Ureter (tissue), 1 donor: ENCODE data around the gene KIF9. TPM values are rescaled to one million over a fixed set of nuclear protein-coding genes. Genes with fewer than 3 reads are reported as not detected.
A peak's percentile ranks its signal among the peaks of the same experiment; 100 is the strongest.
"Not testable (repeated sequence)": the region's sequence is repeated elsewhere in the genome, so short reads cannot be mapped to it uniquely, and the experiment has no call there.

Experiments used
- DNase-seq: peaks from one replicate; pipeline ENCODE4 v3.0.0-alpha.2; 2020; ENCODE audit warnings: low spot score
- total RNA-seq: library from RNA; stranded (reverse); gene quantifications from one replicate; pipeline ENCODE4 v1.2.4, GENCODE V29; 2023
- donor health status: DM: yes; HTN: yes; CAD: no.

KIF9 gene
- total RNA-seq = 12.7 TPM

- peak; percentile 94 for DNase-seq
Measured at GRCh38 chr3:47282424-47283192, at the start of gene KIF9, which contains the start of gene KLHL18. TSS of gene KIF9 (minus strand) at chr3:47282799. CDS start at chr3:47277374, 5,425 bp downstream. TSS of gene KLHL18 (plus strand) at chr3:47282944. CDS start at chr3:47282966, 22 bp downstream.

- DNase-seq = peak; percentile 63
Measured at GRCh38 chr3:47324278-47324865, 41.8 kb upstream of the KIF9 start.

DNA sequence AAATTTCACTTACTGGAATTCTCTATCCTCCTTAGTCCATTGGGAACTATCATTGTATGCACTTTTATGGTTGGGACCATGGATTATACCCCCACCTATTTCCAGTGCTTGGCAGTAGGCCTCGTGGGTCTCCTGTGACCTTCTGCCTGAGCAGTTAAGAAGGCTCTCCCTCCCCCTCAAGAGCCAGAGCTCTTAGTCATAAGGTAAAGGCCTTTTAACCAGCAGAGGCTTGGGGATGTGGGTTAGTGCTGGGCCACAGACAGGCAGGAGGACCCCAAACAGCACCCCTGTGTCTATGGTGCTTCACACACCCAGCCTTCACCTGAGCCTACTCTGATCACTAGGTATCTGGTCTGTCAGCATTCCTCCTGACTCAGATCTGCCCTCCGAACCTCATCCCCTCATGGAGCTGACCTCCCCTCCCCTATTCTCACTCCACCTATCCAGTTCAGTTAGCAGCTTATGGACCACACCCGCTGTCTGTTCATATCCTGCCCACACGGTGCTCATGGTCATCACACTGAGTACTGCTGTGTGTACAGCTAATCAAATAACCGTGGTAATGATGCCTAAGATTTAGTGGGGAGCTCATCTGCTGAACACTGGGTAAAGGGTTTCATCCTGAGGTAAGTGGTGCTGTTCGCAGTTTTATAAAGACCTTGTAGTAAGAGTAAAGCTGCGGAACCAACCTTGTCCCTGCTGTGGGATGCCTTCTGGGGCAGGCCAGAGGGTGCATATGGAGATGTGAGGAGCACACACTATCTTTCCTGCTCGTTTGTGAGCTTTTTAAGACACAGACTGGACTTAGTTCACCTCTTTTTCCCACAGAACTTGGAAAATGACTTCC, 41.1 kb upstream of the KIF9 start:
- no peak for DNase-seq

DNA sequence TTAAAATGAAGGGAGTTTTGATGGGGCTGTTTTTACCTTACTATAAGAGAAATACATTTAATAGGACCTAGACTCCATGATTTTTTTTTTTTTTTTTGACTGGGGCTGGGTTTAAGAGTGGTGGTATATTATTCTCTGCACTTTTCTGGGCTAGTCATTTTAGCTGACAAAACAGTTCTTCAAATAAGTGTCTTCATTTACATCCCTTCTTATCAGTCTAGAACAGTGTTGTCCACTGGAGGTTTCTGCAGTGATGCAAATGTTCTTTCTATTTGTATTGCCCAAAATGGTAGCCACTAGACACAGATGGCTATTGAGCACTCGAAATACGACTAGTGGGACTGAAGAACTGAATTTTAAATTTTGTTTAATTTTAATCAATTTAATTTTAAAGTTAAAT, 37.4 kb upstream of the KIF9 start:
- no peak for DNase-seq

DNA sequence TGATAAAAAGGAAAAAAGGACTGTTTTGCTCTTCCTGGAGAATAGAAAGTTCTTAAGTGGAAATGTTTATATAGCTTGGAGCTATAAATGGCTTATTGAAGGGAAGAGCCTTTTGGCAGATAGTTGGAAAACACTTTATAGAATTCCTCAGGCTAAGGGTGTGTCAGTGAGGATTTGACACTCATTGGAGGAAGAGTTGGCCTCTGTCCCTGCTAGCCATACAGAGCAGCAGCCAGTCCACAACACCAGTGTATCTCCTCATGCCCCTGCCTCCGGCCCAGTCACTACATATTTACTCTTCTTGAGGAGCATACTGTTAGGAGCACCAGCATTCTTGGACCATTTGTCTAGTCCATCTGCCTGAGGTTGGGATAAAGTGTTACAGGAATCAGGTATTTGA, 36.3 kb upstream of the KIF9 start:
- DNase-seq = no peak

- DNase-seq = not testable (repeated sequence)
Measured at GRCh38 chr3:47316151-47316550, 33.6 kb upstream of the KIF9 start.

GRCh38 chr3:47315069-47315647, 32.6 kb upstream of the KIF9 start:
- no peak for DNase-seq

DNA sequence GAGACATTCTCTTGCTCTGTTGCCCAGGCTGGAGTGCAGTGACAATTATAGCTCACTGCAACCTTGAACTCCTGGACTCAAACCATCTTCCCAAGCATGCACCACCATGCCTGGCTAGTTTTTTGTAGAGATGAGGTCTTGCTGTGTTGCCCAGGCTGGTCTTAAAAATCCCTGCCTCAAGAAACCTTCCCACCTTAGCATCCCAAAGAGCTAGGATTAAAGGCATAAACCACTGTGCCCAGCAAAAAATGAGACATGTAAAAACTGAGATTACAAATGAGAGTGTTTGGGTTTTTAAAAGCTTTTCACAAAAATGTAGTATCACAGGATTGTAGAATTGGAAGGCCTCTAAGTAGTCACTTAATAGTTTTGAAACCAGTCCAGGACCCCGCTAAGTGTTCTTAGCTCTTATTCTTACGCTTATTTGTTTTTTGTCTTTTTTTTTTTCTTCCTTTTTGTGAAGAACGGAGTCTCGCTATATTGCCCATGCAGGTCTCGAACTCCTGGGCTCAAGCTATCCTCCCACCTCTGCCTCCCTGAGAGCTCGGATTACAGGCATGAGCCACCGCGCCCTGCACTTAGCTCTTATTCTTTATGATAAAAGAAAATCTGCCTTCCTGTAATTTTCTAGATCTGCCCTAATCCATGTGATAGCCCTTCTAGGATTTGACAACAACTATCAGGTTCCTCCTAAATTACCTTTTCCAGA, 31.6 kb upstream of the KIF9 start:
- DNase-seq = no peak

DNA sequence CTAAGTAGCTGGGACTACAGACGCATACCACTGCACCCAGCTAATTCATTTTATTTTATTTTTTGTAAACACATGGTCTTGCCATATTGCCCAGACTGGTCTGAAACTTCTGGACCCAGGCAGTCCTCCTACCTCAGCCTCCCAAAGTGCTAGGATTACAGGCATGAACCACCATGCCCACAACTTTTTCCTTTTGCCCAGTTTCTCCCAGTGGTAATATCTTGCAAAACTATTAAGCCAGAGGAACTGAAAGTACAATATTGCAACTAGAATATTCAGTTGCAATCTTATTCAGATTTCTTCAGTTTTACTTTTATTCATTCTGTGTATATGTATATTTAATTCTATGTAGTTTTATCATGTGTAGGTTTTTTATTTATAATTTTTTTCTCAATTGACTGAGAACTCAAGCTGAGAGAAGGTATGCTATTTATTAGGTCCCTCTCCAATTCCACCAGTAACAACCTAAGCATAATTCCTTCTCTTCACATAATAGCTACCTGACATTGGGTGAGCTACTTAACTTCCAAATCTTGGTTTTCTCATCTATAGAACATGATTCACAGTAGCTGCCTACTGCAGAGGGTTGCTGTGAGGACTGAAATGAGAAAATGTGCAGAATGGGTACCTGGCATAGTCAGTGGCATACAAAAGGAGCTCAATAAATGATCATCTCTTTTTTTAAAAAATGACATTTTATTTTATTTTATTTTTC, 30.9 kb upstream of the KIF9 start:
- no peak for DNase-seq

GRCh38 chr3:47310391-47310790, 27.8 kb upstream of the KIF9 start:
- no peak for DNase-seq

- DNase-seq = not testable (repeated sequence)
Measured at GRCh38 chr3:47309231-47309630, 26.6 kb upstream of the KIF9 start.

- DNase-seq = no peak
Measured at GRCh38 chr3:47306022-47306421, 23.4 kb upstream of the KIF9 start.

DNA sequence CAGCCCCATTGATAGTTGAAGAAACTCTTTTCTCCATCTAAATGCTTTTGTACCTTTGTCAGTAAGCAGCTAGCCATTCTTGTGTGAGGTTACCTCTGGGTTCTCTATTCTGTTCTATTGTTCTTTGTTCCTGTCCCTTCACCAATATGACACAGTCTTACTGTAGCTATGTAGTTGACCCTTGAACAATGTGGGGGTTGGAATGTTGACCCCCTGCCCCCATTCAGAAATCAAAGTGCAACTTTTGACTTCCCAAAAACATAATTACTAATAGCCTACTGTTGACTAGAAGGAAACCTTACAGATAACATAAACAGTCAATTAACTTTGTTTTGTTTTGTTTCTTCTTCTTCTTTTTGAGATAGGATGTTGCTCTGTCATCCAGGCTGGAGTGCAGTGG, 18.9 kb upstream of the KIF9 start:
- no peak for DNase-seq

- no peak for DNase-seq
Measured at GRCh38 chr3:47299381-47300318, 17.1 kb upstream of the KIF9 start.

DNA sequence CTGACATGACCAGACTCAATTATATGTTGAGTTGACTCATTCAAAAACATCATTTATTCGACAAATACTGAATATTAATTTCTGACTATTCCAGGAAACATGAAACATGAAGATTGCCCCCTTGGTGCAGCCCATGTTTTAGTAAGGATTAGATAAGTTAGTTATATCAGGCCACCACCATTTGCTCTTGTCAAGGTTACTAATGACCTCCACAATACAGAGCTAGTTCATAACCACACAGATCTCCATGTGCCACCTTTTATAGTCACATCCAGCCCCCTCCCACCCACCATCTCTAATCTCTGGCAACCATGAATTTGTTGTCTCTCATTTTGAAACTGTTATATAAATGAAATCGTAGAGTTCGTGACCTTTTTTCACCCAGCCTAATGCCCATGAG, 15.8 kb upstream of the KIF9 start:
- no peak for DNase-seq

DNA sequence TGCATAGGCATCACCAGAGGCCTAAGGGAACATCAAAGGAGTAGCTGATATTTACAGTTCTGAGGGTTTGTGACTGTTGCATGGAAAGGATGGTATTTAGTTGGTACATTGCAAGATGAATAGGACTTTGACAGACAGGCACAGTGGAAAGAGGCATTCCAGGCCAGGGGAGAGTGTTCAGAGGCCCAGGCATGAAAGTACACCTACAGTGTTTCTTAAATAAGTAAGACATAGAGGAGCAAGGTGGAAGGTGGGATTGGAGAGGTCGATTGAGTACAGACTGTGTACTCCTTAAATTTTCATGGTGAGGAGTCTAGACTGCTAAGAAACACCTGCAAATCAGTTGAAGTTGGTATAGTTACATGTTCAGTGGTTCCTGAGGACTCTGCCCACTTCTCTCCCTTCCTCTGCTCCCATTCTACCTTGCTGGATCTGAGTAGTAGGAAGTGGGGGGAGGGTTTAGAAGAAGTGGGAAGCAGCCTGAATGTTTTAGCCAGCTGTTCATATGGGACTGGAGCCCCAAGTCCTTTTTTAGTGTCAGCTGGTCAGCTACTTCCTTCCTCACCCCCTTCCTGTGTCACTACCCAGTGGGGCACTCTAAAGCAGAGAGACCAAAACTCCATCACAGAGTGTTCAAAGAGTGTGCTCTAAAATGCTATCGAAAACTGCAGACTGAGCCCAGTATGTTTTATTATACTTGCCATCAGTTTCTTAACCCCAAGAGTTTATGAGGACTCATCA, 14.1 kb upstream of the KIF9 start:
- no peak for DNase-seq

DNA sequence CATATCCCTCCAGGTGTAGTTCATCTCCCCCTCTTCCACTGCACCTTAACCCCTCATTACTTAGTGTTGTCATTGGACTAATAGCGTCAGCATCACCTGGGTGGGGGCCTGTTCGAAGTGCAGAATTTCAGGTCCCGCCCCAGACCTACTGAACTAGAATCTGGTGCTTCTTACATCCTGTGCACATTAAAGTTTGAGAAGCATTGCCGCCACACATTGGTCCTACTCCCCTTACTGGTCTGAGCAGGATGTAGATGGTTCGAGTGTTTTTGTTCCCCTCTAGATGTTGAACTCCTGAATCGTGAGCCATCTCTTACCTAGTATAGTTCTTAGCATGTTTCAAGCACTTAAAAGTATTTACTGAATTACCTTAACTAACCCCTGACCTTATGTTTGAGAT, 13.4 kb upstream of the KIF9 start:
- no peak for DNase-seq

- DNase-seq = no peak
Measured at GRCh38 chr3:47295322-47295721, 12.7 kb upstream of the KIF9 start.

GRCh38 chr3:47294392-47294791, 11.8 kb upstream of the KIF9 start:
- no peak for DNase-seq
